ENCODE data around the gene NLGN3. TPM values are rescaled to one million over a fixed set of nuclear protein-coding genes. Genes with fewer than 3 reads are reported as not detected.

The NLGN3 gene
- total and polyA plus RNA-seq, 7 experiments from 2014 or later = 0.09 to 4.6 (median 2.9) TPM

DNA sequence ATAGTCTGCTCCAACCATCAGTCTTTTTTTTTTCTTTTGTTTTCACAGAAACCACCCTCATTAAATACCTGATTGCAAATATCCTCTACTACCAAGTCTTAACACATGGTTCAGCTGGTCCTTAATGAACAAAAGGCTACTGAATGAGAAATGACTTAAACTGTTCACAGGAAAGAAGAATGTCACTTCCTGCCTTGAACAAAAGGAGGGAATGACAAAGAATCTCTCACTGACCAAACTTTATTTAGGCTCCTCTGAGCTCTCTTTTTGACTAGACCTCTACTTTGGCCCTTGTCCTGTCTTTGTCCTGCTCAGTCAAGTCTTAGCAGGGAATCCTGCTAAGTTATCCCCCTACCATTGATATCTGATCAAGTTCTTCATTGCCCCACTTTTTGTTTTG lies 46.6 kb downstream of the NLGN3 start:
- peak overlapping the region in 3 of 10 donors; percentile 7 to 46 (median 21) for H3K4me3 Mint-ChIP-seq
- no peaks in the 10 kb centered on the region for H3K27me3 Mint-ChIP-seq
- no peaks in the 10 kb centered on the region for H3K27me3 ChIP-seq (ENCODE audit: control insufficient read depth in 2 of 2, insufficient read depth in 2 of 2, low read length in 2 of 2)
- no peaks in the 10 kb centered on the region for H3K9me3 ChIP-seq (ENCODE audit: control insufficient read depth in 2 of 3, low read length in 3 of 3)
- H3K4me1 Mint-ChIP-seq = peaks cover 15 to 32% (median 26%) of the 10 kb centered on the region in 7 donors
- peaks cover 0 to 14% (median 6%) of the 10 kb centered on the region in 5 donors for H3K36me3 Mint-ChIP-seq
- ATAC-seq = no peak
- DNase-seq = no peak
- intact Hi-C loops (cut with micrococcal nuclease) = no loop called here
- no peaks in the 10 kb centered on the region for H3K36me3 ChIP-seq (ENCODE audit: control insufficient read depth in 2 of 3, insufficient read depth in 3 of 3, low read length in 3 of 3)
- peaks cover 4 to 7% of the 10 kb centered on the region in 2 donors for H3K4me1 ChIP-seq (ENCODE audit: control insufficient read depth in 2 of 2, insufficient read depth in 2 of 2, low read length in 2 of 2)
- POLR2A ChIA-PET = interaction anchor here (1.0 kb wide), 1 partner anchor 63 kb away, joined by 3 read pairs; the partner anchor contains the start of gene ZMYM3
- no peak overlapping the region for H3K27ac ChIP-seq (ENCODE audit: low read depth, low read length)
- CTCF ChIA-PET = no interaction called here
- peak overlapping the region in 8 of 9 donors; percentile 6 to 73 (median 58) for H3K27ac Mint-ChIP-seq
- peaks cover 0 to 1% (median 0%) of the 10 kb centered on the region in 11 donors for H3K9me3 Mint-ChIP-seq
- H3K4me3 ChIP-seq (ENCODE audit: low read length) = no peak overlapping the region

DNA sequence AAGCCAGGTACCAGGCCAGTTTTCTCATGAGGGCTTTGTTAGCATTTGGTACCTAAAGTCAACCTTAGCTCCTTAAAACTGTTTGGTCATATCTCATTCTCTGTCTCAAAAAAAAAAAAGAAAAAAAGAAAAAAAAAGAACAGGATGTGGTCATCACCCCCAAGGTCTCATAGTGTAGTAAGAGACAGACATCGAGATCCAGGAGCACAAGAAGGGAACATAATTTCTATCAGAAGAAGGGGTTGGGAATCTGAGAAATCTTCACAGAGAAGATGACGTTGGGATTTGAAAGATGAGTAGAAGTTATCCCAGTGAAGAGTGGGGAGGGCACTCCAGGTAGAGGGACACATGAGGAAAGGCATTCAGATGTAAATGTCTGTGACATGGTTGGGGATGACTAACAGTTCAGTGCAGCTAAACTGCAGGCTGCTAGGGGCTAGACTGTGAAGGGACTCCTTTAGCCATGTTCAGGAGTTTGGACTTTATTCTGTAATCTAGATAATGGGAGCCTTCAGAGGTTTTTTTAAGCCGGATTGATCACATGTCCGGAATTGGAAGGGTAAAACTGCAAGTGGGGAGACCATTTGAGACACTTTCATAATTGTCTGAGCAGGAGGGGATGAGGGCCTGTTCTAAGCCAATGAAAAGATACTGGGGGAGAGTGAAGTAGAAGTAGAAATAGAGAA lies 51.5 kb downstream of the NLGN3 start:
- CTCF ChIA-PET = interaction anchor here (1.6 kb wide), 1 partner anchor 14 kb away, joined by 5 read pairs; no protein-coding TSS in a partner anchor
- ATAC-seq = peak; percentile 63
- H3K4me1 ChIP-seq (ENCODE audit: control insufficient read depth in 2 of 2, insufficient read depth in 2 of 2, low read length in 2 of 2) = peaks cover 4% of the 10 kb centered on the region in 2 donors
- Mint-ChIP-seq H3K27ac (peak overlapping the region; percentile 80 to 97 (median 91)), H3K36me3 (peaks cover 0 to 19% (median 1%) of the 10 kb centered on the region in 5 donors), H3K4me1 (peaks cover 22 to 46% (median 34%) of the 10 kb centered on the region in 7 donors), H3K9me3 (peaks cover 0 to 1% (median 0%) of the 10 kb centered on the region in 11 donors), H3K27me3 (no peaks in the 10 kb centered on the region), H3K4me3 (peak overlapping the region; percentile 79 to 97 (median 89))
- H3K36me3 ChIP-seq (ENCODE audit: control insufficient read depth in 2 of 3, insufficient read depth in 3 of 3, low read length in 3 of 3) = no peaks in the 10 kb centered on the region
- POLR2A ChIA-PET = interaction anchor here (1.0 to 3.9 kb wide), 6 partner anchors 11 to 170 kb away, joined by 3 to 50 read pairs (median 6); partner anchors contain the start of genes NONO, SNX12, TAF1 and ZMYM3
- H3K27ac ChIP-seq (ENCODE audit: low read depth, low read length) = peak overlapping the region; percentile 57
- H3K4me3 ChIP-seq (ENCODE audit: low read length) = peak overlapping the region; percentile 42
- DNase-seq = peak in 6 of 9 donors; percentile 32 to 42 (median 35)
- H3K27me3 ChIP-seq (ENCODE audit: control insufficient read depth in 2 of 2, insufficient read depth in 2 of 2, low read length in 2 of 2) = no peaks in the 10 kb centered on the region
- no peaks in the 10 kb centered on the region for H3K9me3 ChIP-seq (ENCODE audit: control insufficient read depth in 2 of 3, low read length in 3 of 3)
- intact Hi-C loops (cut with micrococcal nuclease) = loop anchor here (1.0 to 5.0 kb wide), 4 partner anchors 14 to 171 kb away; partner anchors contain the start of genes ZMYM3 (in 2 of the 2), NONO (in 1 of the 2) and TAF1 (in 1 of the 2)

GRCh38 chrX:71198066-71198465 lies 53.4 kb downstream of the NLGN3 start:
- Mint-ChIP-seq H3K27me3 (no peaks in the 10 kb centered on the region), H3K4me1 (peaks cover 18 to 35% (median 25%) of the 10 kb centered on the region in 7 donors), H3K36me3 (peaks cover 0 to 13% (median 0%) of the 10 kb centered on the region in 5 donors), H3K4me3 (peak overlapping the region; percentile 79 to 94 (median 90)), H3K27ac (peak overlapping the region; percentile 80 to 94 (median 89)), H3K9me3 (no peaks in the 10 kb centered on the region)
- ATAC-seq (peak; percentile 69), DNase-seq (peak in 7 of 9 donors; percentile 8 to 40 (median 20))
- Histone ChIP-seq H3K36me3 (ENCODE audit: control insufficient read depth in 2 of 3, insufficient read depth in 3 of 3, low read length in 3 of 3) (no peaks in the 10 kb centered on the region), H3K4me1 (ENCODE audit: control insufficient read depth in 2 of 2, insufficient read depth in 2 of 2, low read length in 2 of 2) (peaks cover 0 to 4% of the 10 kb centered on the region in 2 donors), H3K27ac (ENCODE audit: low read depth, low read length) (peak overlapping the region; percentile 50), H3K9me3 (ENCODE audit: control insufficient read depth in 2 of 3, low read length in 3 of 3) (no peaks in the 10 kb centered on the region), H3K27me3 (ENCODE audit: control insufficient read depth in 2 of 2, insufficient read depth in 2 of 2, low read length in 2 of 2) (no peaks in the 10 kb centered on the region), H3K4me3 (ENCODE audit: low read length) (peak overlapping the region; percentile 62)
- intact Hi-C loops (cut with micrococcal nuclease) = loop anchor here in 1 of 2 donors (5.0 kb wide), 1 partner anchor 169 kb away; the partner anchor contains the start of gene TAF1
- POLR2A ChIA-PET = interaction anchor here (0.9 to 3.9 kb wide), 7 partner anchors 13 to 168 kb away, joined by 3 to 50 read pairs (median 5); partner anchors contain the start of genes IL2RG, MED12, NONO and TAF1
- CTCF ChIA-PET = interaction anchor here (1.3 kb wide), 1 partner anchor 18 kb away, joined by 3 read pairs; no protein-coding TSS in a partner anchor

DNA sequence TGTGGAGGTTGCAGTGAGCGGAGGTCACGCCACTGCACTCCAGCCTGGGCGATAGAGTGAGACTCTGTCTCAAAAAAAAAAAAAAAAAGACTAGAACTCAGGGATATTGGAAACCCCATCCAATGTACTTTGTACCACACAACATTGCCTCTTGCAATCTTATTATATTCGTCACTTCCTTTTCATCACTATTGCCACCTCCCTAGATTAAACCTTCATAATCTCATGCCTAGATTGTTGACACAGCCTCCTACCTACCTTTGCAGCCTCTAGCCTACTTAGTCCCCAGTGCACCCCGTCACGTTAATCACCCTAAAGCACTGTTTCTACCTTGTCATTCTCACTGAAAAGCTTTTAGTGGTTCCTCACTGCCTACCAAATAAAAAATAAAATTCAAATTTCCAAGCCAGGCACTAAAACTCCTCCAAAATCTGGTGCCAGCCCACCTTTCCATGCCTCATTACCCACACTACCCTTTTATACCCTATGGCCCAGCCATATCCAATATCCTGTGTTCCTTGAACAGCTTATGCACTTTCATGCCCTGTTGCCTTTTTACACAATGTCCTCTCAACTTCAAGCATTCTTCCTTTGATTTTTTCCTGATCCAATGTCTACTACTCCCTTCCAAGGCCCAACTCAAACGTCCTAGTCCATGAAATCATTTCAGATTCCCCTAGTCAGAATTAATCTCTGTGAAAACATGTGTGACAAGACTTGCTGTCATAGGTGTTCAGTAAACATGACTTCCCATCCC lies 54.8 kb downstream of the NLGN3 start:
- no peaks in the 10 kb centered on the region for H3K27me3 ChIP-seq (ENCODE audit: control insufficient read depth in 2 of 2, insufficient read depth in 2 of 2, low read length in 2 of 2)
- peaks cover 0 to 4% of the 10 kb centered on the region in 2 donors for H3K4me1 ChIP-seq (ENCODE audit: control insufficient read depth in 2 of 2, insufficient read depth in 2 of 2, low read length in 2 of 2)
- H3K4me3 Mint-ChIP-seq = peak overlapping the region in 6 of 10 donors; percentile 1 to 55 (median 38)
- peaks cover 18 to 28% (median 25%) of the 10 kb centered on the region in 7 donors for H3K4me1 Mint-ChIP-seq
- ChIA-PET CTCF (no interaction called here), POLR2A (interaction anchor here (0.6 to 3.9 kb wide), 3 partner anchors 18 to 186 kb away, joined by 4 to 15 read pairs (median 7); partner anchors contain the start of gene TAF1)
- no peak for DNase-seq
- ATAC-seq = no peak
- no peaks in the 10 kb centered on the region for H3K9me3 ChIP-seq (ENCODE audit: control insufficient read depth in 2 of 3, low read length in 3 of 3)
- peaks cover 0 to 13% (median 0%) of the 10 kb centered on the region in 5 donors for H3K36me3 Mint-ChIP-seq
- intact Hi-C loops (cut with micrococcal nuclease) = loop anchor here in 1 of 2 donors (5.0 kb wide), 1 partner anchor 168 kb away; the partner anchor contains the start of gene TAF1
- H3K27ac Mint-ChIP-seq = peak overlapping the region in 5 of 9 donors; percentile 21 to 87 (median 59)
- no peaks in the 10 kb centered on the region for H3K27me3 Mint-ChIP-seq
- no peaks in the 10 kb centered on the region for H3K36me3 ChIP-seq (ENCODE audit: control insufficient read depth in 2 of 3, insufficient read depth in 3 of 3, low read length in 3 of 3)
- H3K9me3 Mint-ChIP-seq = no peaks in the 10 kb centered on the region
- H3K4me3 ChIP-seq (ENCODE audit: low read length) = no peak overlapping the region
- H3K27ac ChIP-seq (ENCODE audit: low read depth, low read length) = no peak overlapping the region

GRCh38 chrX:71210816-71211215 lies 66.2 kb downstream of the NLGN3 start:
- peaks cover 0 to 2% (median 0%) of the 10 kb centered on the region in 11 donors for H3K9me3 Mint-ChIP-seq
- Histone ChIP-seq H3K27me3 (ENCODE audit: control insufficient read depth in 2 of 2, insufficient read depth in 2 of 2, low read length in 2 of 2) (no peaks in the 10 kb centered on the region), H3K36me3 (ENCODE audit: control insufficient read depth in 2 of 3, insufficient read depth in 3 of 3, low read length in 3 of 3) (no peaks in the 10 kb centered on the region), H3K9me3 (ENCODE audit: control insufficient read depth in 2 of 3, low read length in 3 of 3) (no peaks in the 10 kb centered on the region), H3K4me1 (ENCODE audit: control insufficient read depth in 2 of 2, insufficient read depth in 2 of 2, low read length in 2 of 2) (no peaks in the 10 kb centered on the region), H3K27ac (ENCODE audit: low read depth, low read length) (no peak overlapping the region), H3K4me3 (ENCODE audit: low read length) (no peak overlapping the region)
- H3K4me1 Mint-ChIP-seq = no peaks in the 10 kb centered on the region
- no peak overlapping the region for H3K27ac Mint-ChIP-seq
- peaks cover 0 to 8% (median 0%) of the 10 kb centered on the region in 5 donors for H3K27me3 Mint-ChIP-seq
- ATAC-seq = no peak
- no peaks in the 10 kb centered on the region for H3K36me3 Mint-ChIP-seq
- H3K4me3 Mint-ChIP-seq = no peak overlapping the region
- POLR2A ChIA-PET = no interaction called here
- DNase-seq = no peak
- CTCF ChIA-PET = no interaction called here
- intact Hi-C loops (cut with micrococcal nuclease) = no loop called here

- ChIA-PET POLR2A (no interaction called here), CTCF (no interaction called here)
- peaks cover 0 to 8% (median 0%) of the 10 kb centered on the region in 5 donors for H3K27me3 Mint-ChIP-seq
- Histone ChIP-seq H3K27ac (ENCODE audit: low read depth, low read length) (no peak overlapping the region), H3K36me3 (ENCODE audit: control insufficient read depth in 2 of 3, insufficient read depth in 3 of 3, low read length in 3 of 3) (no peaks in the 10 kb centered on the region), H3K27me3 (ENCODE audit: control insufficient read depth in 2 of 2, insufficient read depth in 2 of 2, low read length in 2 of 2) (no peaks in the 10 kb centered on the region), H3K4me3 (ENCODE audit: low read length) (no peak overlapping the region), H3K4me1 (ENCODE audit: control insufficient read depth in 2 of 2, insufficient read depth in 2 of 2, low read length in 2 of 2) (no peaks in the 10 kb centered on the region), H3K9me3 (ENCODE audit: control insufficient read depth in 2 of 3, low read length in 3 of 3) (no peaks in the 10 kb centered on the region)
- peaks cover 0 to 6% (median 3%) of the 10 kb centered on the region in 7 donors for H3K4me1 Mint-ChIP-seq
- no peak overlapping the region for H3K27ac Mint-ChIP-seq
- intact Hi-C loops (cut with micrococcal nuclease) = no loop called here
- H3K4me3 Mint-ChIP-seq = no peak overlapping the region
- no peak for DNase-seq
- ATAC-seq = no peak
- H3K36me3 Mint-ChIP-seq = no peaks in the 10 kb centered on the region
- H3K9me3 Mint-ChIP-seq = peaks cover 0 to 2% (median 0%) of the 10 kb centered on the region in 11 donors
Observed at GRCh38 chrX:71212536-71212935, 67.9 kb downstream of the NLGN3 start.
